Loucy (cell line): ENCODE measurements around the gene FIBCD1.

ENCODE experiments used
- CTCF ChIP-seq: fragments of 200-600 bp; sonication (generic); conservative IDR thresholded peaks from 2 replicates; pipeline ENCODE4 v1.5.1; 2014; ENCODE audit warnings: mild to moderate bottlenecking, antibody characterized with exemption, low read length
- EZH2phosphoT487 ChIP-seq: fragments of 200-600 bp; IDR thresholded peaks from 2 replicates; pipeline ENCODE4 v1.6.1; 2018; ENCODE audit warnings: antibody characterized with exemption, mild to moderate bottlenecking, moderate library complexity, borderline replicate concordance

GRCh38 chr9:130920762-130921299, 18.2 kb downstream of the FIBCD1 start:
- no peak for TF ChIP-seq CTCF
- no peak for TF ChIP-seq EZH2phosphoT487
